Fibroblast of mammary gland (primary cell): ENCODE results near the gene EXD3.

ENCODE experiments used
- DNase-seq: peaks from one replicate; pipeline ENCODE4 v3.0.0-alpha.2; 2010; ENCODE audit warnings: low read depth
- H3K4me3 ChIP-seq: 2 replicates; pipeline ENCODE4 v1.5.1; 2011; ENCODE audit warnings: low read depth, mild to moderate bottlenecking, low read length, moderate library complexity; ENCODE audit not compliant: control insufficient read depth
- TF ChIP-seq, protein P1 (sequence below): conservative IDR thresholded peaks from 2 replicates; pipeline ENCODE4 v1.5.1; 2011; ENCODE audit warnings: low read depth, low read length, inconsistent platforms; ENCODE audit not compliant: control insufficient read depth, insufficient read depth

EXD3 gene

DNA sequence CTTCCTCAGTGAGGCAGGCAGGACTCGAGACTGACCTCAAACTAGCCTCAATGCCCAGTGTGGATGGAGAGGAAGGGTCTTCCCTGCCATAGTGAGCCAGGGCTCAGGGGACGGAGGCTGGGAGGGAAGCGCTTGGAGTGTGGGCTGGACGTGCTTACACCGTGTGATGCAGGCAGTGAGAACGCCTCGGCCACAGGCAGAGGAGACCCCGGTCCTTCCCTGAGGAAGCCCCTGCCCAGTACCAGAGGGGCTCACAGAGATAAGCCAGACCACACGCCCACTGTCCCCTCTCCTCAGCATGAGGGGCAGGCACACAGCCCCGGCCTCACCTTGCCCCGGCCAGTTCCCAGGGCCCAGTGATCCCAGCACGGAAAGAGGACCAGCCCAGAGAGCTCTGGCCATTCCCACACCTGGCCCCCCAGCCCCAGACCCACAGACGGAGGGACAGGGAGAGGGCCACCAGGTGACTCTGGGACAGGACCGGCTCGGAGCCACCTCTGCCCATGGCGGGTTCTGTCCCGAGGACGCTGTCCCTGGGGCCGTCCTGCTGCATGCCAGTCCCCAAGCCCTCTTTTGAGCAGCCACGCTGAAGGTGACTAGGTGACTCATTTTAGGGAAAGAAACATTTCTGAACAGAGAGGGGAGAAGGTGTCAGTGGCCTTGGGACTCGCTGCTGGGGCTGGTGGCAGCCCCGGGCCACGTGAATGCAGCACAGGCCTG, 42.2 kb upstream of the EXD3 start:
- TF ChIP-seq, protein P1, sequence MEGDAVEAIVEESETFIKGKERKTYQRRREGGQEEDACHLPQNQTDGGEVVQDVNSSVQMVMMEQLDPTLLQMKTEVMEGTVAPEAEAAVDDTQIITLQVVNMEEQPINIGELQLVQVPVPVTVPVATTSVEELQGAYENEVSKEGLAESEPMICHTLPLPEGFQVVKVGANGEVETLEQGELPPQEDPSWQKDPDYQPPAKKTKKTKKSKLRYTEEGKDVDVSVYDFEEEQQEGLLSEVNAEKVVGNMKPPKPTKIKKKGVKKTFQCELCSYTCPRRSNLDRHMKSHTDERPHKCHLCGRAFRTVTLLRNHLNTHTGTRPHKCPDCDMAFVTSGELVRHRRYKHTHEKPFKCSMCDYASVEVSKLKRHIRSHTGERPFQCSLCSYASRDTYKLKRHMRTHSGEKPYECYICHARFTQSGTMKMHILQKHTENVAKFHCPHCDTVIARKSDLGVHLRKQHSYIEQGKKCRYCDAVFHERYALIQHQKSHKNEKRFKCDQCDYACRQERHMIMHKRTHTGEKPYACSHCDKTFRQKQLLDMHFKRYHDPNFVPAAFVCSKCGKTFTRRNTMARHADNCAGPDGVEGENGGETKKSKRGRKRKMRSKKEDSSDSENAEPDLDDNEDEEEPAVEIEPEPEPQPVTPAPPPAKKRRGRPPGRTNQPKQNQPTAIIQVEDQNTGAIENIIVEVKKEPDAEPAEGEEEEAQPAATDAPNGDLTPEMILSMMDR = no peak
- H3K4me3 ChIP-seq = no peak overlapping the region
- DNase-seq = no peak

DNA sequence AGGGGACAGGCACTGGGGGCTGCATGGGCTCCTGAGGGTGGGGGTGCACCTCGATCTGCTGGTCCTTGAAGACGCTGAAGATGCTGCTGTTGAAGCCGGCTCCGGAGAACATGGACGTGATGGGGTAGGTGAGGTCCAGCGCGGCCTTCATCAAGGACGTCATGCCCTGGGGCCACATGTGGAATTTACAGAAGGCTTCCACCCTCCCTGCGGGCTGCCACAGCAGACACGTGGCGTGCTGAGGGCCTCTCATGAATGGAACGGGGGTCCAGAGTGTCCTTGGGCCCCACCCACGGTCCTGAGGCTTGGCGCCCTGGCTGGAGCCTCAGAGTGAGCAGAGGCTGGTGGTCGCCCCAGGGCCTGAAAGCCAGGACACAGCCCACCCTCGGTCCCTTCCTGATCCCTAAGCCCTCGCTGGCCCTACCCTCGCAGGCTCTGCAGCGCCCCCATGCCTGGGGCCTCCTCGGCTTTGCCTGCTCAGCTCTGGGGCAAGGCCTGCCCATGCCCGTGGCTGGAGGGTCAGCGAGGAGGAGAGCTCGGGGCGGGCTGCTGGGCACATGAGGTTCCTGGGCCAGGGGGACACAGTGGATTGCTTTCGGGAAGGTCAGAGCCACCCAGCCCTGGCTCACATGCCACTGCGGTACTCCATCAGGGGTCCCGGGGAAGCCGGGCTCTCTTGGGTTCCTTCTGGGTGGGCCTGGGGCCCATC, 41.5 kb upstream of the EXD3 start:
- DNase-seq = no peak
- TF ChIP-seq, protein P1 = no peak
- no peak overlapping the region for H3K4me3 ChIP-seq

DNA sequence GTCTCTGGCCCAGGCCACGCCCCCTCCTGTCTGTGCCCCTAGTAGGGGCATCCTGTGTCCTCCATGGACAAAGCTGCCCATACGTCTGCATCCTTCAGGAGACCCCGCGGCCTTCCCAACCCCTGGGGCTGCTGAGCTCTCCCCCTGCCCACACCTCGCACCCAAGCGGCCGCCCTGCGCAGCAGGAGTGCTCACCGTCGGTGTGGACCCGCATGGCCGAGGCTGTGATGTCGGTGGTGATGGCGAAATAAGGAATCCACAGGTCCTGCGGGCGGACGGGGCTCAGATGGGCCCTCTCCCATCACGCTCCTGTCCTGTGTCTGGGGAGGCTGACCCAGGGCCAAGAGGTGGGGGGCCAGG, 40.9 kb upstream of the EXD3 start:
- no peak overlapping the region for H3K4me3 ChIP-seq
- no peak for DNase-seq
- TF ChIP-seq, protein P1 = no peak

DNA sequence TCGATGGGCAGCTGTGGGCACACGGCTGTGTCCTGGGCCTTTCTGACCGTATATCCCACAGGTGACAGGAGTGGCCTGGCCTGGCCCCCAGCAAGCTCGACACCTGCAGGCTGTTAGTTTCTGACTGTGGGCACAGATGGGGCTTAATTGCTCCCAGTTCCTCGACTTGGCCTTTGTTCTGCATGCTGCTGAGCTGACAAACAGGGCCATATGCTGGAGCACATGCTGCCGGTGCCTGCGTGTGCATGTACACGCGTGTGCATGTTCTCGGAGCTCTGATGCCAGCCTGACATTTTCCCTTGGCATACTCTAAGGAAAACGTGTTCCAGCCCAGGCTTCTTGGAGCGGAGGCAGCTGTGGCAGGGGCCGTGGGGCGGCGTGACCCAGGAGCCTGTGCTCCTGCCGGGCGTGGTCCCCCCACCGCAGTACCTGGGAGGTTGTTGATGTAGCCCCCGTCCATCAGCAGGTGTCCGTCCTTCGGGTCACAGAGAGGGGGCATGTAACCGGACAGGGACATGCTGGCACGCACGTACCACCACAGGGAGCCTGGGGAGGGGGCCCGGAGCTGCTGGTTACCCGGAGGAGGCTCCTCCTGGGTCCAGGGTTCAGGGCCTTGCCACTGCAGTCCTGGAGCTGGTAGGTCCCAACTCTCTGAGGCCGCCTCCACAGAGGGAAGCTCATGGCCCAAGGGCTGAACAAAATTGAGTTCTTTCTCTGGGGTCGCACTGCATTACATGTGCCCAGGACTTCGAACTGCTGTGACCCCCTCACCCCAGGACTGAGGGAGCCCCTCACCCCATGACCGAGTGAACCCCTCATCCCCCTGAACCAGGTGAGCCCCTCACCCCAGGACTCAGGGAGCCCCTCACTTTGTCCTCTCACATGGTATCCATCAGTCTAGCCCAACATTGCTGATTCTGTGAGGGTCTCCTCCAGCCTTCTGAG, 40.3 kb upstream of the EXD3 start:
- H3K4me3 ChIP-seq = no peak overlapping the region
- DNase-seq = no peak
- TF ChIP-seq, protein P1 = no peak

DNA sequence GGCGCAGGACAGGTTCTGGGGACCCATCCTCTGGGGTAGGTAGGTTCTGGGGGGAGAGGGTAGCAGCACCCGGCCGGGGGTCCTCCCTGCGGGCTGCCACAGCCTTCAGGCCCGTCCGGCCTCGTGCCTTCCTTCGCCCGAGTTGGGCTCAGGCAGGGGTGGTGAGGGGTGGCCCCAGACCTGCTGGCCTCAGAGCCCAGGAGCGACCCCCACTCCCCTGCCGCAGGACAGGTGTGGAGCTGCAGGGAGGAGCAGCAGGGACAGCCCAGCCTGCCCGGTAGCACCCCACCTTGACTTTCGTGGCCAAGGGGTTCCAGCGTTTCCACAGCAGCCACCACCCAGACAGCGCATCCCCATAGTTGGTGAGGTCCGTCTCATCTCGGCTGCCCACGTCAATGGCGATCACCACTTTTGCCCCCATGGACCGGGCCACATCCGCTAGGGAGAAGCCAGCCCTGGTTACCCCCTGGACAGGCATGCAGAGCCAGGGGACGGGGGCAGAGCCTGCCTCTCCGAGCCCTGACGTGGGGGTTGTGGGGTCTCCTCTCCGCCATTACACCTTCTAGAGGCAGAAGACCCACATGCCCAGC, 39.5 kb upstream of the EXD3 start:
- no peak overlapping the region for H3K4me3 ChIP-seq
- DNase-seq = no peak
- TF ChIP-seq, protein P1 = no peak

DNA sequence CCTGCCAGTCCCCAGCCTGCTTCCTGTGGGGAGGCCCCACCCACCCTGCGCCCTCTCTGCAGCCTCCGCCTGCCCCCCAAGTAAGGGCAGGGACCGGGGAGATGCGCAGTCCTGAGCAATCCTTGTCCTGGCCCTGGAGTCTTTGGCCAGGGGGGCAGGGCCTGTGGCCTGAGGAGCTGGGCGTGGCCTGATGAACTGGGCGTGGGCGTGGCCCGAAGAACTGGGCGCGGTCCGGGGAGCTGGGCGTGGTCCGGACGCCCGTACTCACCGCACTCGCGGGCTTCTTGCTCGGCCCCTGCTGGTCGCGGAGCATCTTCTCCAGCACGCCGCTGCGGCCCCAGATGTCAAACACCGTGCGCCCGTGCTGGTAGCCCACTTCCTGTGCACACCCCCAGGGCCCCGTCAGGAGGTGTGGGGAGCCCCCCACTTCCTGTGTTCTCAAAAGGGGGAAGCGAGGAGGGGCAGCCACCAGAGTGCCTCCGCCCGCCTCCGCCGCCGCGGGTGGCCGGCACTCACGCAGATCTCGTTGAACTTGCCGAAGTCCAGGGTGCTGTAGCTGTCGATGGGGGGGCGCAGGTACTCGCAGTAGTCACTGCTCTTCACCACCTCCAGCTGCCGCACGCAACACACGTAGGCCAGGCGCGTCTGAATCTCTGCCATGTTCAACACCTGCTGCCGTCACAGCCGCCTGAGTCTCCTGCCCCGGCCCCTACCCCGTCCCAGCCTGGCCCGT, 38.9 kb upstream of the EXD3 start:
- TF ChIP-seq, protein P1 = no peak
- DNase-seq = peak; percentile 58
- H3K4me3 ChIP-seq = no peak overlapping the region
